T1000 (cell line): ENCODE results near the gene FAM180A.
"Not testable (repeated sequence)": the region's sequence is repeated elsewhere in the genome, so short reads cannot be mapped to it uniquely, and the experiment has no call there.

Experiments used
- DNase-seq: peaks from one replicate; lab custom pipeline; 2025; ENCODE audit warnings: mixed read lengths; lab: John Stamatoyannopoulos, UW

Gene FAM180A

GRCh38 chr7:135737306-135737647 is 11.3 kb downstream of the FAM180A start:
- DNase-seq, result not testable (repeated sequence)

GRCh38 chr7:135736586-135737305 is 11.9 kb downstream of the FAM180A start:
- DNase-seq, result no peak

- DNase-seq, result no peak
Observed at GRCh38 chr7:135734343-135734689, 14.3 kb downstream of the FAM180A start.

- DNase-seq, result no peak
Observed at GRCh38 chr7:135733603-135734342, 14.8 kb downstream of the FAM180A start.

GRCh38 chr7:135731131-135731530 is 17.5 kb downstream of the FAM180A start:
- DNase-seq, result no peak

GRCh38 chr7:135729230-135729629 is 19.4 kb downstream of the FAM180A start:
- DNase-seq, result no peak

GRCh38 chr7:135728136-135728669 is 20.4 kb downstream of the FAM180A start, which contains the start of gene SLC13A4:
Gene SLC13A4 (minus strand): TSS chr7:135728186. CDS start chr7:135727496, 690 bp downstream.
- DNase-seq, result no peak

GRCh38 chr7:135726911-135727673 is 21.5 kb downstream of the FAM180A start:
- no peak for DNase-seq

GRCh38 chr7:135726276-135726788 is 22.3 kb downstream of the FAM180A start:
- no peak for DNase-seq

GRCh38 chr7:135723411-135723810 is 25.2 kb downstream of the FAM180A start:
- no peak for DNase-seq

GRCh38 chr7:135721198-135721820 is 27.3 kb downstream of the FAM180A start:
- DNase-seq, result no peak

- DNase-seq, result no peak
Observed at GRCh38 chr7:135719688-135720087, 28.9 kb downstream of the FAM180A start.

- no peak for DNase-seq
Observed at GRCh38 chr7:135718794-135719437, 29.7 kb downstream of the FAM180A start.

GRCh38 chr7:135718219-135718618 is 30.4 kb downstream of the FAM180A start:
- no peak for DNase-seq

GRCh38 chr7:135717693-135718092 is 30.9 kb downstream of the FAM180A start:
- DNase-seq, result no peak

GRCh38 chr7:135716677-135717238 is 31.9 kb downstream of the FAM180A start:
- no peak for DNase-seq

GRCh38 chr7:135715673-135716072 is 32.9 kb downstream of the FAM180A start:
- DNase-seq, result no peak

- no peak for DNase-seq
Observed at GRCh38 chr7:135715055-135715522, 33.5 kb downstream of the FAM180A start.

GRCh38 chr7:135714534-135715009 is 34.0 kb downstream of the FAM180A start:
- DNase-seq, result peak; percentile 62

- no peak for DNase-seq
Observed at GRCh38 chr7:135713836-135714470, 34.7 kb downstream of the FAM180A start.
